HG03175 (cell line): ENCODE measurements around the gene TP63.
"Not testable (repeated sequence)": the region's sequence is repeated elsewhere in the genome, so short reads cannot be mapped to it uniquely, and the experiment has no call there.

ENCODE experiments used
- ATAC-seq: cut with Tn5 transposase; IDR thresholded peaks from one replicate; pipeline ENCODE4 v1.9.1; 2021; ENCODE audit warnings: mild to moderate bottlenecking, moderate library complexity; ENCODE audit not compliant: unreplicated experiment

TP63 gene

DNA sequence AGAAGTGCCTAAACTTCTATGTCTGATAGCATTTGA lies at the start of gene TP63:
Gene TP63, plus strand, starts transcription at position 17 of the 36 bp plus-strand sequence. CDS start 127 bp downstream, outside the sequence.
- no peak for ATAC-seq

DNA sequence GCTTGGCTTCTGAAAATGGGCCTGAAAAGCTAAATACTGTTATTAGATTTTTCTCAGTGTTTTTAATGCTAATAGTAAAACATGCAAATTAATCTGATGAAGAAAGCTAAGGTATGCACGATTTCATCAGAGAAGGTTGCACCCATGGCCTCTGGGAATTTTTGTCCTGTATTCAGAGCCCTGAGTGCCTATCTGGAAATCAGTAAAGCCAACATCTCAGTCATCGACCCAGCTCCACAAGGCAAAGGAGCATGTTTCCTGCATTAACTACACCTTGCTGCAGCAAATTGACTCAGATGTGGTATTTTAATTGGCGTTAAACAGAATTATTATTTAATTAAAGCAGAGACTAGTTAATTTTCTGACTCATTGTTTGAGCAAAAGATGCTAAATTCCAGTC lies 49.0 kb upstream of the TP63 start:
- no peak for ATAC-seq

DNA sequence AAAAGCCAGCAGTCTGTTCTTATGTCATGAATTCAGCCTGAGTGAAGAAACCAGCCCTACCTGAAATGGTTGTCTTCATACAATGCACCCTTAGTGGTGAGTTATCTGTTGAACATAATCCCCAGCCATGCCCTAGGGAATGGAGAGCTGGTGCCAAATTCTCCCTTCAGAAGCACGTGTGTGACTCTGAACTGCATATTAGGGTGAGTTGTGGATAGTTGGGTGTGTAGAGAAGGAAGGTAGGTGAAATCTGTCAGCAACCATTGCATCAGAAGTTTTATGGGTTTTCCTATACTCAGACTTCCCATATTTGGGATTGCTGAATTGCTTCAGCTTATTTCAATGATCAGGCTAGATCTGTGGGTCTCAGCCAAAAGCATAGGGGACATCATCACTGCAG lies 46.5 kb upstream of the TP63 start:
- ATAC-seq: no peak

DNA sequence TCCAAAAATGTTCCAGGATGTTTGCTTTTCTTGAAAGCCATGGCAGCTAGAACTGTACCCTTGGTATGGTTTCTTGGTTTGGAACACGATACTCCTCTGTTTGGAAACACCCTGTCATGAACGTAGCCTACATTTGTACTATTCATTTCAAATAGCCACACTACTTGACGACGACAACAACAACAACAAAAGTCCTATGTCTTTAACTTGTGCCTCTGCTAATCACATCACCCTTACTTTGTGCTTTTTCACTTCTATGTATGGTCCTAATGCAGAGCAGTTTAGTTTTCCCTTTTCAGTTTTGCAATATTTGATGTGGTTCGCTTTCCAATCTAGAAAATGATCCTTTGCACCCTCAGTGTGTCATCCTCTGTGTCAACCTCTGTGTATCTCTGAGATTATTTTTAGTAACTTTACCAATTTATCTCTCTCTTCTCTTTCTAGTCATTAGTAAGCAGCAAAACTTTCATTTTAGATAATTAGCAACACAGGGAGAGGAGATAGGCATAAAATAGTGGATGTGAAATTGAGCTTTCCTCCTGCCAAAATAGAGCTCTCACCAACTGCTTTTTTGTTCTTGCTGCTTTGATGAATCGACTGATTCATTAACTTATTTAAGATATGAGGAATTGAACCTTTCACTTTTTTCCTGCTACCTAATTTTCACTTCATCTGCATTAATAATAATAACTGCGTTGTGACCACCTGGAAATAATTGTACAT lies 44.1 kb upstream of the TP63 start:
- ATAC-seq: peak; percentile 70

DNA sequence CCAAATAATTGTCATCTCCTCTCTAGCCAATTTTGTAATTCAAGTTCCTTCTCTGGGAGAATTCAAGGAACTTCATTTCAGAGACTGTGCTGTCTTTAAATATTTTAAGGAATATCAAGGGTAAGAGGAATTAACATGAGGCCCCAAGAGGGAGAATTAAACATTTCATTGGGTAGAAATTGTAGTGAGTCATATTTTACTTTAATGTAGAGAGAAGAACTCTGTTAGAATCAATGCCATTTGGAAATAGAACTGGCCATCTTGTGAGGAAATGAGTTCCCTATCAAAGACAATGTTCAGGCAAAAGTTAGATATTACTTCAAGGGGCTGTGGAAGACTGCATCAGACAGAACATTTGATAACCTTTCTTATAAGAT lies 43.5 kb upstream of the TP63 start:
- ATAC-seq: no peak

DNA sequence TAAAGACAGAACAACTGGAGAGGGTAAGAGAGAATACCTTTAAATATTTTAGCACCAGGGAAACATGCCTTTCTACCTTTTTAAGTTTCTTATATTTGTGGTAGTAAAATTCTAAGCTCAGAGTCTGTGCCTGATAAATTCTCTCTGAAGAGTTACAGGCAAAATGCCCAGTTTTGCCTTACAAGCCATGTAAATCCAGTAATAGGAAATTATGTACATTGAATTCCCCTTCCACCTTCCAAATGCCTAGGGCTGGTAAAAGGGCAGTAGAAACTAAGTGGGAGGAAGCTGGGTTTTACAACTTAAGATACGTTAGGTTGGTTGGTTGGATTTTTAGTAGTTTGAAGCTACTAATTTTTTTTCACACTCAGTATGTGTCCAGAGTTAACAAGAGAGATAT lies 43.1 kb upstream of the TP63 start:
- ATAC-seq: no peak

DNA sequence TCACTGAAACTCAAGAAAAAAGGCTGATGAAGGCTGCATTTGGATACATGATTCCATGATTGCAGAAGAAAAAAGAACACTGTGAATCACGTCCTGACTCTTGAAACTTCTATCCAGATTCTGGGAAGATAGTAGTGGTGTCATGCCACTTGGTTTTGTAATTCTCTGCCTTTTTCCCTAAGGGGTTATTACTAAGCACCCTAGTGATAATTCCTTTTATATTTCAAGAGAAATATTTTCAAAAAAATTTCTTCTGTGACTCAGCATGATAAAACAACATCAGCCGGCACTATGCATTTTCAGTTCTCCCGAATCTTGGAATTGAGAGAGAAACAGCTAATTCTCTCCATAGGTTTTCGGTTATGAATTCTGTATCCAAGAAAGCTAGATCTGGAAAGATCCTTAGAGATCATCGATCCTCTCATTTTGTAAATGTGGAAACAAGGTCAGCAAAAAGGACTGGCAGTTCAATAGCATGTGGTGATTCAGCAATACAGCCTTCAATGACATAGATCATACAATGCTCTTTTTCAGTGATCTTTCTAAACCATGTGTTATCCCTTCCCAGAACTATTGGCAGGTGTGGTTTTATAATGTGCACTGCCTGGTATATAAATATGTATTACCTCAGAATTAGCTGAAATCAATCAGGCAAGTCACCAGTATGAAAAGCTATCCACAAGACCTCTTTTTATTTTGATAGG lies 42.6 kb upstream of the TP63 start:
- no peak for ATAC-seq

DNA sequence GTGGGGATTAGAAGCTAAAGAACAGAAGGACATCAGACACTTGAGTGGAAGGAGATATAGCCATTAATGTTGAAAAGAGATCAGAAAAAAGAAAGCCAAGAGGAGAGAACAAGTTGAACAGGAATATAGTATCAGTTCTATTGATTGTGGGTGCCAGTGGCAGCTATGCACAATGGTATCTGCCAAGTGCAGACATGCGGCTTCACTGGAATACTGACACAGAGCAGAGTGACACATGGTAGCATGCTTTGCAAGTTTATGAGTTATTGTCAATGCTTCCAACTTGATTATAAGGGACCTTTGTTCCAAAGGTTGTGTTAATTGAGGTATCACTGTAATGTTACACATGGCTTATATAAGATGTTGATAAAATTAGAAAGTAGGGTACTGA lies 42.0 kb upstream of the TP63 start:
- no peak for ATAC-seq

DNA sequence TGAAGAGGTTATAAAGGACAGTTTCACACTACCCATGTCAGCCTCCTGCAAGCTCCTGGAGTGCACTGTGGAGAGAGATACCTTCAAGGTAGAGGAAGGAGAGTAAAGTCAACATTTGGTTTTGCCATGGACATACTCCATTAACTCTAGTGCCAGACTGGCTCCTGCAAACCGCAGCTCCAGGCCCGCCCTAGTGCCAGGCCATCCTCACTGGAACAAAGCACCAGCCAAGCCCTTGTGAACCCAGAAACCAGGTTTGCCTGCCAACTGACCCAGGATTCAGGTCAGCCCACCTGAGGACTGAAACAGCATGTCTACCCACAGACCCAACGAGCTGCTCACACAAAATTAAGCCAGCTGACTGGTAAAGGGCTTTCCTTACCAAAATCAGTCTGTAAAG lies 41.0 kb upstream of the TP63 start:
- ATAC-seq: no peak

DNA sequence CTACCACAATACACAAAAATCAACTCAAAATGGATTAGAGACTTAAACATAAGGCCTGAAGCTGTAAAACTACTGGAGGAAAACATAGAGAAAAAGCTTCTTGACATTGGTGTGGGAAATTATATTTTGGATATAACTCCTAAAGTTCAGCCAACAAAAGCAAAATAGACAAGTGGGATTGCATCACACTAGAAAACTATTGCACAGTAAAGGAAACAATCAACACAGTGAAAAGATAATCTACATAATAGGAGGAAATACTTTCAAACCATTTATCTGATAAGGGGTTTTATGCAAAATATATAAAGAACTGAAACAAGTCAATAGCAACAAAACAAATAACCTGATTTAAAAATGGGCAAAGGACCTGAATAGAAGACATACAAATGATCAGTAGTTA lies 37.6 kb upstream of the TP63 start:
- no peak for ATAC-seq

DNA sequence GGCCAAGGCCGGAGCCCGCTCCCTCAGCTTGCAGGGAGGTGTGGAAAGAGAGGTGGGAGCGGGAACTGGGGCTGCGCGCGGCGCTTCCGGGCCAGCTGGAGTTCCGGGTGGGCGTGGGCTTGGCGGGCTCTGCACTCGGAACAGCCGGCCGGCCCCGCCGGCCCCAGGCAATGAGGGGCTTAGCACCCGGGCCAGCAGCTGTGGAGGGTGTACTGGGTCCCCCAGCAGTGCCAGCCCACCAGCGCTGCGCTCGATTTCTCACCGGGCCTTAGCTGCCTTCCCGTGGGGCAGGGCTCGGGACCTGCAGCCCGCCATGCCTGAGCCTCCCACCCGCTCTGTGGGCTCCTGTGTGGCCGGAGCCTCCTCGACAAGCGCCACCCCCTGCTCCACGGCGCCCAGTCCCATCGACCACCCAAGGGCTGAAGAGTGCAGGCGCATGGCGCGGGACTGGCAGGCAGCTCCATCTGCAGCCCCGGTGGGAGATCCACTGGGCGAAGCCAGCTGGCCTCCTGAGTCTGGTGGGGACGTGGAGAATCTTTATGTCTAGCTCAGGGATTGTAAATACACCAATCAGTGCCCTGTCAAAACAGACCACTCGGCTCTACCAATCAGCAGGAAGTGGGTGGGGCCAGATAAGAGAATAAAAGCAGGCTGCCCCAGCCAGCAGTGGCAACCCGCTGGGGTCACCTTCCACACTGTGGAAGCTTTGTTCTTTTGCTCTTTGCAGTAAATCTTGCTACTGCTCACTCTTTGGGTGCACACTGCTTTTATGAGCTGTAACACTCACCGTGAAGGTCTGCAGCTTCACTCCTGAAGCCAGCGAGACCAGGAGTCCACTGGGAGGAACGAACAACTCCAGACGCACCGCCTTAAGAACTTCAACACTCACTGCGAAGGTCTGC lies 34.9 kb upstream of the TP63 start:
- not testable (repeated sequence) for ATAC-seq

DNA sequence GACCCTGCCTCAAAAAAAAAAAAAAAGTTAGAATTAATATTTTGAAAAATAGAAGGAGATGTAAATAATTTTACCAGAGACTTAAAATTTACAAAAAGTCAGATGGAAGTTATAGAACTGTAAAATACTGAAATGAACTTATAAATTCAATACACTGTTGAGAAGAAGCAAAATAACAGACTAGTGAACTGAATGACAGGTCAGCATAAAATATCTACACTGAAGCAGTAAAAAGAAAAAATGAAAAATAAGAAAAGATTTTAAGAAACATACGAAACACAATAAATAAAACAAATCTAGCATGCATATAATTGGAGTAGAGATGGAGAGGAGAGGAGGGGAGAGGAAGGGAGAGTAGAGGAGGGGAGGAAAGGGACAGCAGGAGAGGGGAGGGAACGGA lies 33.3 kb upstream of the TP63 start:
- ATAC-seq: no peak

DNA sequence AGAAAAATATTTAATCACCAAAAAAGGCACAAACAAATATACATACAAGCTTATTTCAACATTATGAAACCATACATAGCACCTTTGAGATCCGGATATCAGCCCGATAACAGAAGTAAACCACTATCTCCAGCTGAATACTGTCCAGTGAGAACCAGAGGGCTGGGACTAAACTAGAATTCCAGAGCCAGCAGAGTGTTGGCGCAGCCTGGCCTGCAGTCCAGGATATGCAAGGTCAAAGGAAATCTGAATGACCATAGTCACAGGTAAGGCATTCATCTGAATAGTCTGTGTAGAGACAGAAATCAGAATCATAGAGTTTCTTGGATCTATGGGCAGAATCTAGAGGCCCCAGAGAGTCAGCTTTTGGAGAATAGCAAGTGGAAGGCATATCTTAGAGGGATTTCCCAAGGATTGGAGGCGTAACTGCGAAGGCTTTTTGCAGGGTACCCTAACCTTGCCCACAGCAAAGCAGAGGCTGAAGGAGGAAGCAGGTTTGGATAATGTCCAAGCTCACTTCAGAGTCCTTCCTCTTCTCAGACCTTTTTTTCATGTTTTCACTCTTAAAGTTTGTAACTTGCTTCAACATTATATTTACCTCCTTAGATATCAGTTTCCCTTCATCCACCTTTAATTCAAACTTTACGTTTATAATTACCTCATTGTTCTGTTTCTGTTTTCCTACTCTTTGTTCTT lies 32.5 kb upstream of the TP63 start:
- ATAC-seq: no peak

DNA sequence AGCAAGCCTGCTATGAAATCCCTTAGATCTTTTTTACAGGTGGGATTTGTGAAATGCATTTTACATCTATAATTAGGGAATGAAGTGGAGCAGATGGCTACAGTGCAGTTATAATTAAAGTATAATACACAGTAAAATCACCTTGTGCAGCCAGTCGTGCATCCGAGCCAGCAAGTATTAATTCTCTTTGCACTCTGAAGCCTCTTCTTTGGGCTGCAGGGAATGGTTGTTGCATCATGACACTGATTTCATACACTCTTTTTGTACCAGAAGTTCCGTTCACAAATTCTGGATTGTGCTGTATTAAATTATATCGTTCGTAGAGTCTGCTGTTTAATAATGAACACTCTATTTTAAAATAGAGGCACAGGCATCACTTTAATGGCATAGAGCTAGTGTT lies 28.7 kb upstream of the TP63 start:
- no peak for ATAC-seq

DNA sequence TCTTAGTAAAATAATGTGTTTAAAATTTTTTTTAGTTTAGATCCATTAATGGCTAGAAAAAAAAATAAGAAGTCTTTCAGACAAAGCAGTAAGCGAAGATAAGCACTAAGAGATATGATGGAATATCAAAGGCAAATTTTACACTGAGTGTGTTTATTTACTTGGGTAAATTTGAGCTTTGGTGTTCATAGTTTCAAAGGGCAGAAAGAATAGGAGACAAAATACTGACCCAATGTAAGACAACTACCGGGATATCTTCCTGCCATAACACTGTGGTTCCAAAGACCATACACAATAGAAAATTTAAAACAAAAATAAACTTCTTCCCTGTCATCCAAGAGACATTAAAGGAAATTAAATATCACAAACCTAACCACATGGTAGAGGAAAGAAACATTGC lies 25.5 kb upstream of the TP63 start:
- ATAC-seq: no peak

DNA sequence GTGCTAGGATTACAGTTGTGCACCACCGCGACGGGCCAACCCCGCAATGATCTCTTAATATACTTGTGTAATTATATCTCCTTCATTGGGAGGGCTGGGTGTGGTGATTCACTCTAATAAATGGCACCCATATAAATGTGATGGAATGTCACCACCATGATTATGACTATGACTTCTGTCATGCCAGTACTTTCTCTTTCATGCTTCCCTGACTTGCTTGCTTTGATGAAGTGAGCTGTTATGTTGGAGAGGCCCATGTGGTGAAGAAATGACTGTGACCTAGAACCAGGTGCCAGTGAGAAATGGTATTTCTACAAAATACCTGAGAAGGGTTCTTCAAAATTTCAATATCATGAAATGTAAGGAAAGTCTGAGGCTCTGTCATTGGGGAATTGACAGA lies 24.4 kb upstream of the TP63 start:
- no peak for ATAC-seq

DNA sequence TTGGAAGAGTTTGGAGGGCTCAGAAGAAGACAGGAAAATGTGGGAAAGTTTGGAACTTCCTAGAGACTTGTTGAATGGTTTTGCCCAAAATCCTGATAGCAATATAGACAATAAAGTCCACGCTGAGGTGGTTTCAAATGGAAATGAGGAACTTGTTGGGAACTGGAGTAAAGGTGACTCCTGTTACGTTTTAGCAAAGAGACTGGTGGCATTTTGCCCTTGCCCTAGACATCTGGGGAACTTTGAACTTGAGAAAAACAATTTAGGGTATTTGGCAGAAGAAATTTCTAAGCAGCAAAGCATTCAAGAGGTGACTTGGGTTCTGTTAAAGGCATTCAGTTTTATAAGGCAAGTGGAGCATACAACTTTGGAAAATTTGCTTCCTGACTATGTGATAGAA lies 18.5 kb upstream of the TP63 start:
- ATAC-seq: not testable (repeated sequence)

DNA sequence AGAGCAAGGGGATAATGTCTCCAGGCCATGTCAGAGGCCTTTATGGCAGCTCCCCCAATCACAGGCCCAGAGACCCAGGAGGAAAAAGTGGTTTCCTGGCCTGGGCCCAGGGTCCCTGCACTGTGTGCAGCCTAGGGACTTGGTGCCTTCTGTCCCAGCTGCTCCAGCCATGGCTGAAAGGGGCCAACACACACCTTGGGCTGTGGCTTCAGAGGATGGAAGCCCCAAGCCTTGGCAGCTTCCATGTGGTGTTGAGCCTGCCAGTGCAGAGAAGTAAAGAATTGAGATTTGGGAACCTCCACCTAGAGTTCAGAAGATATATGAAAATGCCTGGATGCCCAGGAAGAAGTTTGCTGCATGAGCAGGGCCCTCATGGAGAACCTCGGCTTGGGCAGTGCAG lies 18.1 kb upstream of the TP63 start:
- ATAC-seq: no peak

DNA sequence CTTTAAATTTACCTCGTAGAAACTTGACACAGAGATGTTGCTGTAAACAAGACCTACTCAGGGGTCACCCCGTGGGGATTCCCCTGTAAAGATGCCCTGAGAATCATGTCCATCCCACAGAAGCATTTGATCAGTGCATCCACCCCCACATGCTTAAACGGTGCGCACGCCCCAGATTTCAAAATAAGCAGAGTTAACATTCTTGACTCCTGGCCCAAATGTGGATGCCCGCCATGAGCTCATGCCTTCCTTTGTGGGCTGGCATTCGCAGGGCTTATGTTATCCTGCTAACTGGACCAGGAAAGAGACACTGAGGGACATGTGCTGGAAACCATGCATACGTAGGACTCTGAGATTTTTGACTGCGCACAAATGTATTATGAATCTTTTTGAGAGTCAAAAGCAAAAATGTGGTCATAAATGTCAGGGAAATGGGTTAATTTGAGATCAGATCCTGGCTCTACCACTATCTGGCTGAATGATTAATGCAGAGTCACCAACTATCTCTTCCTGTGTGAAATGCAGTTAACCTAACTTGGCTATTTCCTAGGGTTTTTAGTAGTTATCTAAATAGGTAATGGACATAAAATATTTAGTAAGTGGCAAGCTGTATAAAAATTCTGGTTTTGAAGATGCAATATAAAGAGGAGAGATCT lies 9.1 kb upstream of the TP63 start:
- ATAC-seq: no peak

DNA sequence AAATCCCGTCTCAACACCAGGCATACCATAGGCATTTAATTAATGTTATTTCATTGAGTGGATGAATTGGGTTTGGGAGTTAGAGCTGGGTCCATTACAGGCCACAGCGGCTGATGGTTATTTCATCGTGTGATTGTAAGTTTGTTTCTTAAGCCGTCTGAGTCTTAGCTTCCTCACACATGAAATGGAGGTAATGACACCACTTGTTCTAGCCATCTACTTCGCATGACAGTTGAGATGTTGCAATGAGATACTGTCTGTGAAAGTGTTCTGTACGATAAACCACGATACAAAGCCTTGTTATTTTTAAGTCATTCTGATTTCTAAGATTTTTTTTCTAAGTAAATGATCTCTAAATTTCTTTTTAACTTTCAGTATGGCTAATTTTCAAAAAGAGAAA lies 8.6 kb upstream of the TP63 start:
- no peak for ATAC-seq

DNA sequence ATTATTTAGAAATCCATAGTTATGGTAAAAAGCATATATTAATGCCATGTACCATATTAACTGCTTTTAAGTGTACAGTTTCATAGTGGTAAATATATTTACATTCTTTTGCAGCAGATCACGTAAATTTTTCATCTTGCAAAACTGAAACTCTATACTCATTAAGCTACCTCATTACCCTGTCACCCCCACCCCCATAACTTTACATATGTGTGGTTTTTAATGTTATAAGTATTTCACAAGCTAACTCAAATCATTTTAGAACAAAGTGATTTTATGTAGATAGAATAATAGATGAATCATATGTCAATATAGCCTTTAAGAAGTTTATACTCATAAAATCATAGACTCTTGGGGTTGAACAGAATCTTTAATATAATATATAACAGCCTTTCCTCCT lies 7.1 kb upstream of the TP63 start:
- ATAC-seq: no peak
